ENCODE data around the gene CDK18.
A peak's percentile ranks its signal among the peaks of the same experiment; 100 is the strongest.

The CDK18 gene

GRCh38 chr1:205537386-205538018, 33.0 kb downstream of the CDK18 start:
- no peak for DNase-seq (ENCODE audit: low read depth, low spot score)

- DNase-seq (ENCODE audit: low read depth, low spot score) = no peak
These were observed 33.9 kb downstream of the CDK18 start for GRCh38 chr1:205538235-205538840.

- DNase-seq (ENCODE audit: low read depth, low spot score) = no peak
These were observed 36.9 kb downstream of the CDK18 start for GRCh38 chr1:205541161-205541886.

- DNase-seq (ENCODE audit: low read depth, low spot score) = no peak
These were observed 37.9 kb downstream of the CDK18 start for GRCh38 chr1:205542367-205542766.

- DNase-seq (ENCODE audit: low read depth, low spot score) = peak; percentile 67
These were observed 39.2 kb downstream of the CDK18 start for GRCh38 chr1:205543351-205544301.

GRCh38 chr1:205545001-205545919, 40.8 kb downstream of the CDK18 start:
- DNase-seq (ENCODE audit: low read depth, low spot score) = no peak

GRCh38 chr1:205545991-205546390, 41.5 kb downstream of the CDK18 start:
- no peak for DNase-seq (ENCODE audit: low read depth, low spot score)

GRCh38 chr1:205546541-205546940, 42.1 kb downstream of the CDK18 start:
- DNase-seq (ENCODE audit: low read depth, low spot score) = no peak

- no peak for DNase-seq (ENCODE audit: low read depth, low spot score)
These were observed 43.7 kb downstream of the CDK18 start for GRCh38 chr1:205547936-205548827.

- no peak for DNase-seq (ENCODE audit: low read depth, low spot score)
These were observed 49.8 kb downstream of the CDK18 start for GRCh38 chr1:205554026-205554811.

- no peak for DNase-seq (ENCODE audit: low read depth, low spot score)
These were observed 57.2 kb downstream of the CDK18 start for GRCh38 chr1:205561501-205562203.

GRCh38 chr1:205563927-205564441, 59.5 kb downstream of the CDK18 start:
- DNase-seq (ENCODE audit: low read depth, low spot score) = no peak

- DNase-seq (ENCODE audit: low read depth, low spot score) = no peak
These were observed 61.3 kb downstream of the CDK18 start for GRCh38 chr1:205565799-205566198.

- no peak for DNase-seq (ENCODE audit: low read depth, low spot score)
These were observed 63.2 kb downstream of the CDK18 start for GRCh38 chr1:205567716-205568115.

GRCh38 chr1:205568135-205568468, 63.6 kb downstream of the CDK18 start:
- no peak for DNase-seq (ENCODE audit: low read depth, low spot score)

- DNase-seq (ENCODE audit: low read depth, low spot score) = no peak
These were observed 64.2 kb downstream of the CDK18 start for GRCh38 chr1:205568469-205569361.
